SIG-M5 treated with dmso at 0.1 percent for 504 hours (cell line): ENCODE data around the gene AKAP7.

ENCODE experiments used
- DNase-seq: peaks from one replicate; lab custom pipeline; 2025; ENCODE audit not compliant: unreplicated experiment; lab: John Stamatoyannopoulos, UW

Gene AKAP7

DNA sequence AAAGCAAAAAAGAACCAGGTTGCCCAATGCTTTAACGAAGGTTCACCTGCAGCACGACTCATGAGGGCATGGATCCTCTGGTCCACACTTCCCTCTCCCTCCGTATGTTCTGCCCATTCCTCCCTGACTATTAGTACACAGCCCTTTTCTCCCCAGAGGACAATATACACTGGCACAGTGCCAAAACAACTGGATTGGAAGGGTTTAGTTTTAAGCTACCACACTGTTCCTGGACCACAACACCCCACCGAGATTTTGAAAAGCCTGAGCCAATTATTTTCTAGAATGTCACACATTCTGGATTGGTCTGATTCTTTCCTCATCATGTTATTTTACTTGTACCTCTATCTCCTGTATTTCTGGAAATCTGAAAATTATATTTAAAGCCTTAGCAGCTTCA is 2.9 kb upstream of the AKAP7 start:
- no peak for DNase-seq

DNA sequence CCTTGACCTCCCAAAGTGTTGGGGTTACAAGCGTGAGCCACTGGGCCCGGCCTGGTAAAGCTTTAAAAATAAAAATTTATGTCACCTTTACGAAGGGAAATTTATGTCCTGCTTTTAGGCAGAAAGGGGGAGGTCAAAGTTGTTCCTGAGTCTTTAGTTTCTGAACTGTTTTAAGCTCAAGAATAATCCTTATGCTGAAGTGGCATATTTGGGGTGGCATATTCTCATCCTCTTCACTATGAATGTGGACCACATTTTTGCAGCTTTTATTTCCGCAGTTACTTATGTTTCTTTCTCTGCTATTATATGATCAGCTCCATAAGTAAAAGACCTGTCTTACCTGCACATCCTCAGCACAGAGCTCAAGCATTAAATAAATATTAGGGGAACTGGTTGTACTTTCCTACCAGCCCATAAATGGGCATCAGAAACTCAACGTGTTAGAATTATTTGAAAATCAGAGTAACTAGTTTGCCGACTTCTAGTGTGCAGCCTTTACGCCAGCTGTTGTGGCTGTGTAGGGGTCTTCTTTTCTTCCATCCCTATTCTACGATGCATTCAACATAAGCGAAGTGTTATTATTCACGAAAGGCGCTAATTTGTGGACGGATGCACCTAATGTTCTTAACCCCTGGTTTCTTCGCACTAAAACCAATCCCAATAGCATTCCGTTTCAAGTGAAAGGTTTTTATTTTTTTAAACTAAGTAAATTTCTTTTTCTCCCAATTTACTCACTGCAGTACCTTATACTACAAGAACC is 867 bp upstream of the AKAP7 start:
- DNase-seq, result no peak

DNA sequence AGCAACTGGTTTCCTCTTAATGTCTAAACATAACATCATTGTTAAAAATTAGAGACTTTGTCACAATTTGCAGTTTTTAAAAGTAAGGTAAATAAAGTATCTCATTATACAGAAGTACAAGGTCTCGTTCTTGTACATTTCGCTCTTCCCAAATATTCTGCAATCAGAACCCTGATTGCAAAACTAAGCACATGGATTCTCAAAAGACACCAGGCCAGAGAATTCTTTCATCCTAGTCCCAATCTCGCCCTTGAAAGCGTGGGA is 355 bp upstream of the AKAP7 start:
- no peak for DNase-seq

DNA sequence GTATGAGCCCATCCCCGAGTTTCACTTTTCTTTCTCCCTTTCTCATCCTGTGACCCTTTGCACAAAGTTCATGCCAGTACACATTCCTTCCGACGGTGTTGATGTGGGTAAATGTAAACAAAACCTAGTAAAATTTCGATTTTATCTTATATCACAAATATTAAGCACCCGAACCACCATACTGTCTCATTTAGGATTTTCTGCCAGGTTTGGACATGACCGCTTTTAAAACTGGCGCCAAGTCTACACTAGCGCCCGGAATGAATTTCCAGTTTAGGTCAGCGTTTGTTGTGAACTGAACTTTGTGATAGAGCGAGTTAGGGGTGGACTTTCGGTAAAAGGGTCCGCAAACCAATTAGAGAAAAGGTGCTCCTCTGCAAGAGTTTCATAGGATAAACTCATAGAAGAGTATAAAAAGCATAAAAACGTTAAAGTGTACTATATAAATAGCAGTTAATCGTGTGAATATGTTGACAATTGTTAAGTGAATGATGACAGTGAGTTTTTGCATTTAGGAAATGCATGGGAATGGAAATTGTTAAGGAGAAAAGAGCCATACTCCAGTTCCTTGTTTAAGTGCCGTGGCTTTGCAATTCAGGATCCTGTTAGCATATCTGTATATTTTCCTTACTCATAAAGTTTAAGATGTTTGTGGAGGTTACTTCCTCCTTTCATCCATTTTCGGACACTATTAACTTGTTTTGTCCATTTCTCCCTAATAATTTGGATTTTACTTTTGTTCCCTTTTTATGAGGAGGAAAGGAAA is 937 bp downstream of the AKAP7 start:
- DNase-seq, result no peak

DNA sequence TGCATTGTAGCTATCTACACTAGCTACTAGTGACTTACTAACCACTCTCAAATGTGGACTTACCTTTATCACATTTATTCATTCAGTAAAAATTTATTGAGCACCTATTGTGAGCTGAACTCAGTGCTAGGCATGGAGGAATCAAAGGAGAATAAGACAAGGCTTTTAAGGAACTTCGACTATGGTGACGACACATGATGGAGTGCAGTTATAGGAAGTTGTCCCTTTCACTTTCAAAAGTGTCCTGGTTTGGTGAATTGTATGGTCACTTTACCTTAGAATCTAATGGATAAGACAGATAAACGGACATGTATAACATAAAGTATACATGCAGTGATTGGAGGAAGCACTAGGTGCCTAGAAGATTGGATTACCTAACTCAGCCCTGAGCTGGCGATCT is 4.3 kb downstream of the AKAP7 start:
- peak; percentile 10 for DNase-seq

DNA sequence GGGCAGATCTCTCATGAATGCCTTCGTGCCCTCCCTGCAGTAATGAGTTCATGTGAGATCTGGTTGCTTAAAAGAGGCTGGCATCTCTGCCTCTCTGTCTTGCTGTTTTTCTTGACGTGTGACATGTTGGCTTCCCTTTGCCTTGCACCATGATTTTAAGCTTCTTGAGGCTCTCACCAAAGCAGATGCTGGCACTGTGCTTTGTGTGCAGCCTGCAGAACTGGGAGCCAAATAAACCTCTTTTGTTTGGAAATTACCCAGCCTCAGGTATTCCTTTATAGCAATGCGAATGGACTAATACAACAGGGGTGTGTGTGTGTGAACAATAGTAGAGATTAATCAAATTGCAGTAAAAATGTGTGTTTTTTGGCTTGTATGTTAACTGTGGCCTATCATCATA is 8.1 kb downstream of the AKAP7 start:
- DNase-seq, result no peak

DNA sequence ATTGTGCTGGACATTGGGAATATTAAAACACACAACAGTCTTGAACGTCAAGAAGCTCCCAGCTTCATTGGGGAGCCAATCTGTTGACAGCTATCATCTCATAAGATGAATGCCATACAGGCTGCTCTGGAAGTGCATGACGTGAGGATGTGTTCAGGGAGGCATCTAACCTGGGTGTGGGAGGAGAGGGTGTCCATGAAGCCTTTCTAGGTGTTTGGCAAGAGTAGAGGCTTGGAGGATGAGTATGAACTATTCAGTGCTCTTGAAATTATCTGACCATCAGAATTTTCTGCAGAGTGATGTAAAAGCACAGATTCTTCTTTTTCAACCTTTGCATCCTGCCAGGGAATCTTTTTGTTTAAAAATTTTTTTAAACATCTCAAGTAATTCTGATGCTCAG is 11.6 kb downstream of the AKAP7 start:
- DNase-seq, result no peak

DNA sequence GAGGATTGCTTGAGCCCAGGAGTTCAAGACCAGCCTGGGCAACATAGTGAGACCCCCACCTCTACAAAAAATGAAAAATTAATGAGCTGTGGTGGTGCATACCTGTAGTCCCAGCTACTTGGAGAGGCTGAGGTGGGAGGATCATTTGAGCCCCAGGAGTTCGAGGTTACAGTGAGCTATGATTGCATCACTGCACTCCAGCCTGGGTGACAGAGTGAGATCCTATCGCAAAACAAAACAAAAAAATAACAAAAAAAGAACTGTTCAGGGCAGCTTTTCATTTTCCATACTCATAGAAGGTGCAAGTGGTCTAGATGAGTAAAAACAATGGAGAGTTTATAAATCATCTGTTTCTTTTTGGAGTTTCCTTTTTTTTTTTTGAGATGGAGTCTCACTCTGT is 21.1 kb downstream of the AKAP7 start:
- DNase-seq, result no peak

DNA sequence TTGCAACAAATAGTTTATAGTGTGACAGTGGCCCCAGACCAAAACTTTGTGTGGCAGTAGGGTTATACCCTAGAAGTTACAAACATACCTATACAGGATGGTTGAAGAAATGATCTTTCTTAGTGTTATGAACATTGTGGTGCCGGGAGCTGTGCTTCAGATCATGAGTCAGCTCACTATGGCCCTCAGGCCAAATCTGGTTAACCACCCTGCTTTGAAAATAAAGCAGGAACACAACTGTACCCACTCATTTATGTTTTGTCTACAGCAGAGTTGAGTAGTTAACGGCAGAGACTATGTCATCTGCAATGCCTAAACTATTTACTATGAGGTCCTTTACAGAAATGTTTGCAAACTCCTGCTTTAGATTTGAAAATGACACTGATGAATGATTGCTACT is 24.3 kb downstream of the AKAP7 start:
- no peak for DNase-seq

DNA sequence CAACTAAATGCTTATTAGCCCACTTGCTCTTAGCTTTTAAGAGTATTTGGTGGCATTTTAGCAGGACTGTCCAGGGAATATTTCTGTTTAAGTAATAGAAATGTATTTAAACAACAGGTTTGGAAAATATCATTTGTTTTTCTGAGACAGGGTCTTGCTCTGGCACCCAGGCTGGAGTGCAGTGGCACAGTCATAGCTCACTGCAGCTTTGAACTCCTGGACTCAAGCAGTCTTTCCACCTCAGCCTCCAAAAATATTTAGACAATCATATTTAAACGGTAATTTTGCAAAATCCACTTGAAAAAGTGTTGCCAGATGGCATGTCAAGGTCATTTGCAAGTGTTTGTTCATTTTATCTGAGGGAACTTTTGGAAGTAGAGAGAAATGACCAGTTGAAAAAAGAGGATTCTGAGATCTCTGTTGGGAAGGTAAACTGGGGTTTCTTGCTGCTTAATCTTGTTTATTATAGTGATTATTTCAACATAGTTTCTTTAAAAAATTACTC is 25.0 kb downstream of the AKAP7 start:
- no peak for DNase-seq

DNA sequence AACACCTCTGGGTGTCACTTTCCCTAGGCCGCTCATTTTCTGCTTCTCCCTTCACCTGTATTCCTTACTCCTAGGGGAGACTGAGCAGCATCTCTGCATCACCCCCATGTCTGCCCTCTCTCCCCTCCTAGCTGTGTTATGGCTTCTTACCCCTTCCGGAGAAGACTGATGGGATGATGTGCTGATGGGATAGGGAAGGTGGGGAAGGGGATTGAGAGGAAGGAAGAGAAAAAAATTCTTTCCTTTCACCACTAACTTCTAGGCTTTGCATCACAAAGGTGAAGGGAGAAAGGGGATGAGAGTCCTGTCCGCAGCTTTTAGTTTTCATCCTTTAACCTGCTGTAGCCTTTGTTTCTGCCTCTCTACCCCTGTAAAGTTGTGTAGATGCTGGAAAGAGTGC is 26.7 kb downstream of the AKAP7 start:
- no peak for DNase-seq

DNA sequence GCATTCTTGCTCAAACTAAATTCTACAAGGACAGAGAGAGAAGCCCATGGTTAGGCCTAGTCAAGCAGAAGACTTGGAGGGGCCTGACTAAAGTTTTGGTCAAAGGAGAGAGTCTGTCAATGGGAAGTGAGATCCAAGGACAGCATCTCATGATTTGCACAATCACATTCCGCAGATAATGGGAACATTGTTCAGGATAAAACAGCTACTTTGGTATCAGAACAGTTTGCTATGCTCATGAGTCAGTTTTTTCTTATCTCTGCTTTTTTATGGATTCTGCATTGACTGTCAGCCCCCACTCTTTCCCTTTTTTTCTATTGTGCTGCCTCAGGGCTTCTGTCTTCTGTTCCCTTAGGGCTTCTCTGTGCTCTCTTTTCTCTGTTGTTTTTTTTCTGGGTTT is 28.6 kb downstream of the AKAP7 start:
- DNase-seq, result no peak

DNA sequence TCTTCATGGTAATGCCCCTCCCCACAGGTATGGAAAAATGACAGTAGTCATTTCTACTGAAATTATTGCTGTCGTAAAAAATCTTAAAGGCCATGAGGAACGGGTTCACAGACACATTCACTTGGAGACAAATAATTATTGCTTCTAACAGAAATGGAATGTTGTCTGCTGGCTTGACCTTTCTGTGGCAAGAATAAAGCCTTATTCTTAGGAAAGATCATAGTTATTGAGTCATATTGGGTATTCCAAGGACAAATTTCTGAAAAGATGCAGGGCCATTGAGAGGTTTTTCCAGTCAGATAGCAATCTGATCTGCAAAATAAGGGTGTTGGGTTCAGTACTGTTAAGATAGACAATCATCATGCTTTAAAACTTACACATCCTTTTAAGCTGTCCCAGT is 29.2 kb downstream of the AKAP7 start:
- no peak for DNase-seq

DNA sequence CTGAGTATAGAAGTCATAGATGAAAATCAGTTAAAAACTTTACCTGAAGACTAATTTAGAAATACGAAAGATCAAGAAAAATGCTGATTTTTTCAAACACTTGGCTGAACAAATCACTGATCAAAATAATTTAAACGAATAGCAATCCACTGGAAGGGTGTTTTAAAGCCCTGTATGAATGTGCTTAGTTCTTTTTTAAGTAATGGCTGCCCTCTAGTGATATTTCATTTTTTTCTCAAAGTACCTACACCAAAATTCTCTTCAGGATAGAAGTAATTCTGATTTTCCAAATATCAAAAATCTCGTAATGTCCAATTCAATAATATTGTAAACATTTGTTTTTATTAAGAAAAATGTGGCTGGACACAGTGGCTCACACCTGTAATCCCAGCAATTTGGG is 32.5 kb downstream of the AKAP7 start:
- no peak for DNase-seq

DNA sequence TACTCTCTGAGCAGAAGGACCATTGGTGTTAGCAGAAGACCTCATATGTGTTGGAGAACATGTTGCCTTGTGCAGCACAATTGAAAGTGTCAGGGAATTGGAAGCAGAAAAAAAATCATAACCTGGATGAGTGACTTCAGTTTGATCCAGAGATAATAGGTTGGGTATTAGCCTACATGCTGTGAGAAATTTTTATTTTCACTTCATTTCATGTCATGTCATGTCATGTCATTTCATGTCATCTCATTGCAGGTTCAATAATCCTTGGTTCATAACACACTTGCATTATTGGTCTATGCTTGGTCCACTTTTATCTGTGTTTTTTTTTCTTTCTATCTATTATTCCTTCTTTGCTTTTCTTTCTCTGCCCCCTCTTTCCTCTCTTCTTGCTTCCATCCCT is 34.3 kb downstream of the AKAP7 start:
- DNase-seq, result no peak

DNA sequence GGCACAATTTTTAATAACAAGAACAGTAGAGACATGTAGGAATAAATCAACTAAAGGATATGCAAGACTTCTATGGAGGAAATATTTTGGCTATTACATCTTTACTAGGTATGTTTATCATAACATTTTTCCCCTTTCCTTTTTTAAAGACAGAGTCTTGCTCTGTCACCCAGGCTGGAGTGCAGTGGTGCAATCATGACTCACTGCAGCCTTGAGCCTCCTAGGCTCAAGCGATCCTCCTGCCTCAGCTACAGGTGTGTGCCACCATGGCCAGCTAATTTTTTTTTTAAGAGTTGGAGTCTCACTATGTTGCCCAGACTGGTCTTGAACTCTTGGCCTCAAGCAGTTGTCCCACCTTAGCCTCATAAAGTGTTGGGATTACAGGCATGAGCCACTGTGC is 37.0 kb downstream of the AKAP7 start:
- DNase-seq, result no peak

DNA sequence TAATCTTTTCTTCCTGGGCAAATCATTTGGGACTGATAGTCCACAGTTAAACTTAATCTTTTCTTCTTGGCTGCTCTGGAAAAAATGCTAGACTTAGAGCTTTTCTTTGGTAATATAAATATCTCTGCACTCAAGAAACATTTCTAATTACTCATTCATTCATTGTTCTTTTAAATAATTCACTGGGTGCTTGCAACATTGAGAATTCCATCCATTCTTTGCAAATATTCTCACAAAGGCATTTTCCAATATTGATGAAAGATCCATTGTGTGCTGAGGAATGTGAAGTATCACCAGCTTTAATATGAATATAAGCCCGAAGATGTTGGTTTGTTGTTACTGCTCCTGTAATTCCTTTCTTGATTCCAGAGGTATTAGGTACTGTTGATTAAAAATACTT is 38.4 kb downstream of the AKAP7 start:
- no peak for DNase-seq

DNA sequence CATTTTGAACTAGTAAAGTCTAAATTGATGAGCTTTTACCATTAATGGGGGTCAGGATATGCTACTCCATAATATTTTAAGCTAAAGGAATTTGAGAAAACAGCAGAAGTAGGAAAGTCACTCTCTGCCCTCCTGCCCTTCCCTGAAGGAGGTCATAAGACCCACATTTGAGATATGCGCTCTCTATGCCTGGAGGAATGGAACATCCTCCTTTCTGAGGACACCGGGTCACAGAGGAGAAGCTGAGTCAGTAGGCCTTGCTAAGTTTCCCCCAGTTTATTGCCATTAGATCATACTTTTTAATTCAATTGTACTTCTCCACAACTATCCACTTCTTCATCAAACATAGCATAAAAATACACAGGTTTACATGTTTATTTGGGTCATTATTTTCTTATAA is 40.3 kb downstream of the AKAP7 start:
- DNase-seq, result no peak

DNA sequence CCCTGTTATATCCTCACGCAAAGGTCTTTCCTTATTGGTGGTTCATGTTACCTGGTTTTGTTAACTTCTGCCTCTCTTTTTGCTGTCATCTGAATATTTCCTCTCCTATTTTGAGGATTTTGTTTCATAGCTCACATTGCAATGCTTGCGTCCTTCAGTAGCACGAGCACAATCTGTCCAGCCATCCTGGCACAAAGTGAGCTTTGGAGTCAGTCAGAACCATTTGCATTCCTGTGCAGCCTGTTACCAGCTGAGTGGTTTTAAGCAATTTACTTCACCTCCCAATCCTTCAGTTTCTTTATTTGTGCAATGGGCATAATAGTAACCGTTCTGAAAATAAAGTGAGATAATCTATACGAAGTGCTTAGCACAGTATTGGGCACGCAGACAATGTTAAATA is 42.7 kb downstream of the AKAP7 start:
- DNase-seq, result no peak

DNA sequence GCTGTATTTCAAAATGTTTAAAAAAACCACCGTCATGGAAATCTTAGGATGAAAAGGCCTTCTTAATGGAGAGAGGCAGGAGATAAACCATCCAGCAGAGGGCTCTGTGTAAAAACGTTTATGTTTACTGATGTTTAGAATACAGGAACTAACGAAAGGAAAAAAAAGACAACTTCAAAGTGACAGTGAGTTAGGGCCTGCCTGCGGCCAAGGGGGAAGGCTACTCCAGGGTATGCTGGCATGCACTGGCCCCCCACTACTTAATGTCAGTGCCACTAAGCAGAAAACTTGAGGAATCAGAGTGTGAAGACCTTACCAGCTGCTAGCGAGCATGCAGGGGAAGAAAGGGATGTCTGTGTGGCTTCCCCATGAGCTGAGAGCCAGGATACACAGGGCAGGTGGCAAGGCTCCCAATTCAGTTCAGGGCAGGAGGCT is 47.7 kb downstream of the AKAP7 start:
- peak; percentile 64 for DNase-seq

DNA sequence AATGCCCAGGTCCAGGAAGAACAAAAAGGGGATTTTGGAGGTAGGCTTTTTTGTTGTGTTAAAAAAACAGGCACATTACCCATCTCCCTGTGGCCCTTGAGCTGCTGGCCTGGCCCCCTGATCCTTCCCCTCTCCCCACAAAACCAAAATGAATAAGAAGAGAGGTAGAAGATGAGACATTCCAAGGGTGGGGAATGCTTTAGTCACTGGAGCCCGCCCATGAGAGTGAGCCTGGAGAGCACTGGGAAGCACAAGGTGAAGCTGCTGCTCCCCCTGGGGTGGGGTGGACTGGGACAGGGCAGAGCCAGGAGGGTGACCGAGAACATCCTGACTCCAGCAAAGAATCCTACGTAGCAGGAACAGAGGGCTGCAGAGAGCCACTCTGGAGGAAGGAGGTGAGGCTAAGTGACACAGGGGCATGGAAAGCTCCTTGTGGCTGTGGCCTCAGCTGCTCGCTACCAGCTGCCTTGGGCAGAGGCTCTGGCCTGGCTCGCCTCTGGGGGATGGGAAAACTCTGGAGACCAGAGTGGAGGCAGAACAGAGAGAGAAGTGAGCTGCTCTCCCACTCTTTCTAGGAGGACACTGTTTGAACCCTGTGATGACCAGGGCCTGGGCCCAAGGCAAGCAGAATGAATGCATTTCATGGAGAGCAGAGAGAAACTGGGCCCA is 48.3 kb downstream of the AKAP7 start:
- DNase-seq, result no peak

DNA sequence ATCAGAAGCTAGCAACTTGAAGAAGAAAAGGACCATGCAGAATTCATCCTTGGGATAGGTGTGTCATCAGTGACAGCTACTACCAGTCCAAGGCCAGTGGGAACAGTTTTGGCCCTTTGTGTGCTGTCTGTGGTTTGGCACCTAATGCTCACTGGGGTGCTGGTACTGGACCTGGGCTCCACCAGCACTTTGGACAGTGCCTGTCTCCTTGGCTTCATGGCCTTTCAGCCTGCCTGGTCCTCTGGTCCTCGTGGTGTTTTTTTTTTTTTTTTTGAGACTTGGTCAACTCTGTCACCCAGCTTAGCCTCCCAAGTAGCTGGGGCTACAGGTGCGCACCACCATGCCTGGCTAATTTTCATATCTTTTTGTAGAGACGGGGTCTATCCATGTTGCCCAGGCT is 56.3 kb downstream of the AKAP7 start:
- no peak for DNase-seq
